MM.1S (cell line): ENCODE results near the gene KSR1.
"Not testable (repeated sequence)": the region's sequence is repeated elsewhere in the genome, so short reads cannot be mapped to it uniquely, and the experiment has no call there.

Experiments
- DNase-seq: peaks from one replicate; pipeline ENCODE4 v3.0.0-alpha.2; 2015
- H2AFZ ChIP-seq: fragments of 300-600 bp; sonication (generic); 2 replicates; pipeline ENCODE4 v1.6.0; 2016; ENCODE audit warnings: antibody characterized with exemption, low read length
- H3F3A ChIP-seq: fragments of 300-600 bp; sonication (generic); 2 replicates; pipeline ENCODE4 v1.6.1; 2016; ENCODE audit warnings: mild to moderate bottlenecking, antibody characterized with exemption, low read length, moderate library complexity, mixed read lengths; ENCODE audit not compliant: insufficient read depth
- H3K27ac ChIP-seq: fragments of 300-600 bp; sonication (generic); 2 replicates; pipeline ENCODE4 v1.5.1; 2016; ENCODE audit warnings: mild to moderate bottlenecking, low read length
- H3K27me3 ChIP-seq: fragments of 300-600 bp; sonication (generic); replicated peaks from 2 replicates; pipeline ENCODE4 v1.6.0; 2016; ENCODE audit warnings: low read length; ENCODE audit not compliant: insufficient read depth
- H3K36me3 ChIP-seq: fragments of 300-600 bp; sonication (generic); replicated peaks from 2 replicates; pipeline ENCODE4 v1.6.1; 2016; ENCODE audit warnings: mild to moderate bottlenecking, low read length, mixed read lengths; ENCODE audit not compliant: insufficient read depth
- H3K4me1 ChIP-seq: fragments of 300-600 bp; sonication (generic); 2 replicates; pipeline ENCODE4 v1.6.1; 2016; ENCODE audit warnings: low read length, mixed read lengths
- H3K4me2 ChIP-seq: fragments of 300-600 bp; sonication (generic); 2 replicates; pipeline ENCODE4 v1.6.0; 2016; ENCODE audit warnings: low read depth, low read length
- H3K4me3 ChIP-seq: fragments of 300-600 bp; sonication (generic); 2 replicates; pipeline ENCODE4 v1.5.1; 2016; ENCODE audit warnings: low read length, mixed read lengths
- H3K79me2 ChIP-seq: fragments of 300-600 bp; sonication (generic); 2 replicates; pipeline ENCODE4 v1.6.1; 2016; ENCODE audit warnings: mixed run types, low read length, mixed read lengths
- H3K9ac ChIP-seq: fragments of 300-600 bp; sonication (generic); 2 replicates; pipeline ENCODE4 v1.6.1; 2016; ENCODE audit warnings: low read length, mixed read lengths
- H3K9me2 ChIP-seq: fragments of 300-600 bp; sonication (generic); replicated peaks from 2 replicates; pipeline ENCODE4 v1.6.1; 2016; ENCODE audit warnings: mild to moderate bottlenecking, low read length, mixed read lengths; ENCODE audit not compliant: insufficient read depth
- H3K9me3 ChIP-seq: fragments of 300-600 bp; sonication (generic); replicated peaks from 2 replicates; pipeline ENCODE4 v1.6.1; 2016; ENCODE audit warnings: mild to moderate bottlenecking, low read length, mixed read lengths; ENCODE audit not compliant: insufficient read depth
- H4K20me1 ChIP-seq: fragments of 300-600 bp; sonication (generic); 2 replicates; pipeline ENCODE4 v1.6.1; 2016; ENCODE audit warnings: mild to moderate bottlenecking, low read length, moderate library complexity, mixed read lengths; ENCODE audit not compliant: insufficient read depth
- EZH2 ChIP-seq: fragments of 300-600 bp; sonication (generic); optimal IDR thresholded peaks from 2 replicates; pipeline ENCODE3; 2017; ENCODE audit warnings: low read depth, mild to moderate bottlenecking, antibody characterized with exemption, low read length, mixed read lengths
- EZH2phosphoT487 ChIP-seq: fragments of 300-600 bp; sonication (generic); IDR thresholded peaks from 2 replicates; pipeline ENCODE4 v1.6.1; 2018; ENCODE audit warnings: antibody characterized with exemption, low read length
- TF ChIP-seq, protein P1 (sequence below): fragments of 300-600 bp; sonication (generic); IDR thresholded peaks from 2 replicates; pipeline ENCODE4 v1.5.1; 2016; ENCODE audit warnings: antibody characterized with exemption, low read length, mixed read lengths

Gene KSR1

DNA sequence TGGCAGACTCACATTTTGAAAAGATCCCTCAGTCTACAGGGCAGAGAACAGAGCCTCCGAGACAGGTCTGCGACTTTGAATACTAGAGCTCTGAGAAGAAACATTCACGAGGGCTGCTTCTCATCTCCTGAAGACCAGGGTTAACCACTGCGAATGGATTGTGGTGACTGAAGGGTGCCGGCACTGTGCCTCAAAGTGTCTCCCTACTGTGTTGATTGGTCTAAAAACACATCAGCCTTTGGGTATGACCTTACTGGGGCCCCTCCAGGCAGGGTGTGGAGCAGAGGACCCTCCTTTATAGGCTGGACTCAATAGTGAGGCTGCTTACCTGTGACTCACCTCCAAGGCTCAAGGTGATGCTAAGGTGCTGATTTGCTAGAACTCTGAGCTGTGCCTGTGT, 172.1 kb downstream of the KSR1 start:
- Histone ChIP-seq H3K9me2 (no peaks in the 10 kb centered on the region), H3K9me3 (no peaks in the 10 kb centered on the region), H3K27me3 (no peaks in the 10 kb centered on the region), H3F3A (no peaks in the 10 kb centered on the region), H3K9ac (no peak overlapping the region), H3K27ac (no peak overlapping the region), H3K36me3 (no peaks in the 10 kb centered on the region), H2AFZ (no peak overlapping the region), H4K20me1 (no peaks in the 10 kb centered on the region), H3K79me2 (no peaks in the 10 kb centered on the region), H3K4me1 (no peaks in the 10 kb centered on the region), H3K4me2 (no peak overlapping the region), H3K4me3 (no peak overlapping the region)
- DNase-seq = no peak
- TF ChIP-seq EZH2 (no peak), EZH2phosphoT487 (no peak)
- TF ChIP-seq, protein P1, sequence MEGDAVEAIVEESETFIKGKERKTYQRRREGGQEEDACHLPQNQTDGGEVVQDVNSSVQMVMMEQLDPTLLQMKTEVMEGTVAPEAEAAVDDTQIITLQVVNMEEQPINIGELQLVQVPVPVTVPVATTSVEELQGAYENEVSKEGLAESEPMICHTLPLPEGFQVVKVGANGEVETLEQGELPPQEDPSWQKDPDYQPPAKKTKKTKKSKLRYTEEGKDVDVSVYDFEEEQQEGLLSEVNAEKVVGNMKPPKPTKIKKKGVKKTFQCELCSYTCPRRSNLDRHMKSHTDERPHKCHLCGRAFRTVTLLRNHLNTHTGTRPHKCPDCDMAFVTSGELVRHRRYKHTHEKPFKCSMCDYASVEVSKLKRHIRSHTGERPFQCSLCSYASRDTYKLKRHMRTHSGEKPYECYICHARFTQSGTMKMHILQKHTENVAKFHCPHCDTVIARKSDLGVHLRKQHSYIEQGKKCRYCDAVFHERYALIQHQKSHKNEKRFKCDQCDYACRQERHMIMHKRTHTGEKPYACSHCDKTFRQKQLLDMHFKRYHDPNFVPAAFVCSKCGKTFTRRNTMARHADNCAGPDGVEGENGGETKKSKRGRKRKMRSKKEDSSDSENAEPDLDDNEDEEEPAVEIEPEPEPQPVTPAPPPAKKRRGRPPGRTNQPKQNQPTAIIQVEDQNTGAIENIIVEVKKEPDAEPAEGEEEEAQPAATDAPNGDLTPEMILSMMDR = no peak

DNA sequence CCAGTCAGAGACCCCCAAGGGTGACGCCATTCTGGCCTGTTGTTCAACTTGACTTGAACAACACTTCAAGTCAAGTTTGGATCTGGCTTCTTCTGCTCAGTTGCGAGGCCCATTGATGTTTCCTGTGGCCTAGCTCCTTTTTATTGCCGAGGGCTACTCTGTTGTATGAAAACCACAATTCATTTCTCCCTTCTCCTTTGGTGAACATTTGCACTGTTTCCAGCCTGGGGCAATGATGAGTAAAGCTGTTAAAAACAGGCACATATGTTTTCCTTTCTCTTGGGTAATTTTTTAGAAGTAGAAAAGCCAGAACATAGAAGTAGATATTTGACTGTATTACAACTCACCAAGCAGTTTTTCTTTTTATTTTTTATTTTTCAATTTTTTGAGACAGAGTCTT, 173.0 kb downstream of the KSR1 start:
- H3K9me3 ChIP-seq, H2AFZ ChIP-seq, H3K27me3 ChIP-seq, H3K4me3 ChIP-seq, H3K36me3 ChIP-seq, H3K4me2 ChIP-seq, H3K79me2 ChIP-seq, H3K4me1 ChIP-seq, H4K20me1 ChIP-seq, DNase-seq, H3F3A ChIP-seq, H3K27ac ChIP-seq, H3K9ac ChIP-seq, H3K9me2 ChIP-seq: not testable (repeated sequence)

DNA sequence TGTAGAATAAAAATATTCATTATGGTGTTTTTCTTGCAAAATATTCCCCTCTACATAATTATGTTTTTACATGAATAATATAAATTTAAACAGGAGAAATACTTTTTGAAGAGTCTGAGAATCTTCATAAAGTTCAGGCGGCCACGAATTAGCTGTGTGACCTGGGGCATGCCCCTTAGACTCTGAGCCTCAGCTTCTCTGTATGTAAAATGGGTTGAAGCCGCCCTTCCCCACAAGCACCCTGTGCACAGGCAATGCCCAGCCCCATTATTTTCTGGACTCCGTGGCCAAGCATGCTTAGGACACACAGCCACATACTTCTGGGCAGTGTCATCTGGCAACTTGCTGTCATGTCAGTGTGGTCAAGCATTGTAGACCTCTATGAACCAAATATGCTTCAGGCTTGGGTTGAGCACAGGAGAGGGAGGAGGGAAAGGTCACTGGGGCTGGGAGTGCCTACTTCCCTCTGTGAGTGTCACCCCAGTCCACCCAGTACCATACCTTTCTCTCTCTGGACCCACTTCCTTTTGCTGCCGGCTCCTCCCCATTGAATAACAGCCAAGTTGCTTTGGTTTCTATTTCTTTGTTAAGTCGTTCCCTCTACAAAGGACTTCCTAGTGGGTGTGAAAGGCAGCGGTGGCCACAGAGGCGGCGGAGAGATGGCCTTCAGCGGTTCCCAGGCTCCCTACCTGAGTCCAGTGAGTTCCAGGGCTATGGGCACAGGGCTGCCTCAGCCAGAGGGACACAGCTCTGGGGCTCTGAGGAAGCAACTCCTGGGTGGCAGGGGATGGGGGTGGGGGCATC, 174.6 kb downstream of the KSR1 start, which contains the start of gene LGALS9:
Gene LGALS9, plus strand, starts transcription at position 582 of the 804 bp plus-strand sequence. Its CDS starts 78 bp downstream, at position 660.
- TF ChIP-seq, protein P1 = no peak
- TF ChIP-seq EZH2phosphoT487 = no peak
- no peak for TF ChIP-seq EZH2
- no peaks in the 10 kb centered on the region for H4K20me1 ChIP-seq
- no peak within 1 kb of the TSS for H2AFZ ChIP-seq
- DNase-seq = no peak
- H3K4me3 ChIP-seq = no peak within 1 kb of the TSS
- no peaks in the 10 kb centered on the region for H3K27me3 ChIP-seq
- no peaks in the 10 kb centered on the region for H3K36me3 ChIP-seq
- H3K9ac ChIP-seq = no peak within 1 kb of the TSS
- H3K9me3 ChIP-seq = no peaks in the 10 kb centered on the region
- H3K79me2 ChIP-seq = no peaks in the 10 kb centered on the region
- no peaks in the 10 kb centered on the region for H3K4me1 ChIP-seq
- H3F3A ChIP-seq = no peaks in the 10 kb centered on the region
- no peaks in the 10 kb centered on the region for H3K9me2 ChIP-seq
- H3K4me2 ChIP-seq = no peak within 1 kb of the TSS
- no peak within 1 kb of the TSS for H3K27ac ChIP-seq

DNA sequence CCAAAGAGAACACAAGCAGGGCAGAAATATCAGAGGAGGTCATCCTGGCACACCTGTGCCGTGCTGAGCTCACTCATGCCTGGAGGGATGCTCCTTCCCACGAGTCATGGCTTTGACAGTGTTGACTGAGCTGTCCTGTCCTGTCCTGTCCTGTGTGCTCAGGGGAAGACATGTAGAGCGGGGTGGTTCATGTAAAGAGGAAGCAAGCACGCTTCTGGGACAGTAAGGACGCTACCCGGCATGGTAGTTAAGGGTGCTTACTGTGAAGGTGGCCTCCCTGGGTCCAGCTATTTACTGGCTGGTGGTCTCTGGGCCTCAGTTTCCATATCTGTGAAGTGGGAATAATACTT, 175.1 kb downstream of the KSR1 start:
- Histone ChIP-seq H3K4me3 (no peak overlapping the region), H3K36me3 (no peaks in the 10 kb centered on the region), H3K9me2 (no peaks in the 10 kb centered on the region), H3K9me3 (no peaks in the 10 kb centered on the region), H3F3A (no peaks in the 10 kb centered on the region), H3K27me3 (no peaks in the 10 kb centered on the region), H3K9ac (no peak overlapping the region), H3K4me1 (no peaks in the 10 kb centered on the region), H3K79me2 (no peaks in the 10 kb centered on the region), H2AFZ (no peak overlapping the region), H4K20me1 (no peaks in the 10 kb centered on the region), H3K27ac (no peak overlapping the region), H3K4me2 (no peak overlapping the region)
- TF ChIP-seq EZH2phosphoT487 (no peak), EZH2 (no peak)
- TF ChIP-seq, protein P1 = no peak
- DNase-seq = no peak
